ENCODE data around the gene TMEM43. TPM values are rescaled to one million over a fixed set of nuclear protein-coding genes. Genes with fewer than 3 reads are reported as not detected.
A peak's percentile ranks its signal among the peaks of the same experiment; 100 is the strongest.

Gene TMEM43
- total and polyA plus RNA-seq, 2 of the 13 experiments (the other 11 are each of a cell fraction or from before 2014, with no cell fraction given), result 48.9 to 50.5 TPM

- TF ChIP-seq ZNF460 (CRISPR knock-in tag; IDR thresholded peaks at IDR 0.05; ENCODE audit: borderline replicate concordance) (no peak), HNRNPK (IDR thresholded peaks at IDR 0.05; ENCODE audit: low read depth, low read length, poor library complexity, severe bottlenecking) (no peak), PHF8 (CRISPR knock-in tag; IDR thresholded peaks at IDR 0.05) (0 out of 2 replicates have a peak, but pooled peaks have one; percentile 42), NFE2L1 (CRISPR knock-in tag; IDR thresholded peaks at IDR 0.05; ENCODE audit: borderline replicate concordance) (no peak), ZNF775 (CRISPR knock-in tag; IDR thresholded peaks at IDR 0.05; ENCODE audit: borderline replicate concordance) (no peak), ZNF326 (CRISPR knock-in tag; IDR thresholded peaks at IDR 0.05; ENCODE audit: borderline replicate concordance) (no peak), ELK4 (CRISPR knock-in tag; IDR thresholded peaks at IDR 0.05; ENCODE audit: borderline replicate concordance) (no peak), ZNF235 (CRISPR knock-in tag; IDR thresholded peaks at IDR 0.05; ENCODE audit: borderline replicate concordance) (no peak; the same call in 1 of the 2 replicates), HBP1 (CRISPR knock-in tag; IDR thresholded peaks at IDR 0.05; ENCODE audit: low read depth) (no peak), ZFP36L2 (CRISPR knock-in tag; IDR thresholded peaks at IDR 0.05) (0 out of 2 replicates have a peak, but pooled peaks have one; percentile 18), ADNP (CRISPR knock-in tag; IDR thresholded peaks at IDR 0.05) (no peak), KLF6 (CRISPR knock-in tag; IDR thresholded peaks at IDR 0.05) (no peak), NCOR1 (IDR thresholded peaks at IDR 0.05; ENCODE audit: borderline replicate concordance, low read length) (no peak), SMAD9 (CRISPR knock-in tag; IDR thresholded peaks at IDR 0.05) (no peak), ZNF253 (CRISPR knock-in tag; IDR thresholded peaks at IDR 0.05; ENCODE audit: borderline replicate concordance) (0 out of 2 replicates have a peak, but pooled peaks have one; percentile 64), ZEB1 (IDR thresholded peaks at IDR 0.05; ENCODE audit: insufficient replicate concordance, low read depth) (no peak), MAFF (IDR thresholded peaks at IDR 0.05; ENCODE audit: low read depth, low read length) (no peak), SNRNP70 (IDR thresholded peaks at IDR 0.05; ENCODE audit: low read depth, low read length) (no peak), ZNF713 (CRISPR knock-in tag; IDR thresholded peaks at IDR 0.05) (no peak), PCBP2 (optimal IDR thresholded peaks at IDR 0.05; ENCODE audit: low read depth, low read length, poor library complexity, severe bottlenecking) (no peak), HOXA3 (CRISPR knock-in tag; IDR thresholded peaks at IDR 0.05) (peak; percentile 32), ZNF547 (CRISPR knock-in tag; IDR thresholded peaks at IDR 0.05) (no peak; the same call in 1 of the 2 replicates), NFAT5 (CRISPR knock-in tag; IDR thresholded peaks at IDR 0.05) (no peak)
These were observed 633 bp upstream of the TMEM43 start (continued) for GRCh38 chr3:14124223-14124614.
